Hepatocyte (in vitro differentiated cells): ENCODE data around the gene TEAD1.

Source experiments
- EZH2 ChIP-seq: fragments of 200-600 bp; sonication (generic); IDR thresholded peaks from 2 replicates; pipeline ENCODE4 v1.6.1; 2016; ENCODE audit warnings: antibody characterized with exemption, mild to moderate bottlenecking, borderline replicate concordance
- EZH2phosphoT487 ChIP-seq: fragments of 200-600 bp; sonication (generic); IDR thresholded peaks from one replicate; pipeline ENCODE4 v1.6.1; 2018; ENCODE audit warnings: antibody characterized with exemption, mild to moderate bottlenecking, low read depth, moderate library complexity; ENCODE audit not compliant: unreplicated experiment, severe bottlenecking
- TF ChIP-seq, protein P1 (sequence below): fragments of 200-600 bp; sonication (generic); IDR thresholded peaks from 2 replicates; pipeline ENCODE4 v1.5.1; 2016; ENCODE audit warnings: antibody characterized with exemption, mild to moderate bottlenecking; ENCODE audit not compliant: poor library complexity

DNA sequence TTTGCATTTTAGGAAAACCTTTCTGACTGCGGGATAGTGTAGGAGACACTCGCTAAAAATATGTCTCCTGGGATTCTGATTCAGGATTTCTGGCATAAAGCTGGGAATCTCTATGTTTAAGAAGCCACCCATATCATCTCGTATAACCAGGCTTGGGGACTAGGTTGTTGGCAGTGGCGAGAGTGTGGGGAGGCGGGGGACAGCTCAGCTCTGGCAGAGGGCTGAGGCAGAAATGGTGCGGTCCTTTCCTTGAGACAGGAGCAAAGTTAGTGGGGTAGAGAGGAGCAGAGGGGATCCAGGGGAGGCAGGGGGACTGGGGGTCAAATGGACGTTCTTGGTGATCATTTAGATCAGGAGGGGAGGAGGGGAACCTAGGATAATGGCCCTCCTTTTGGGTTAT, 74.3 kb downstream of the TEAD1 start:
- TF ChIP-seq, protein P1, sequence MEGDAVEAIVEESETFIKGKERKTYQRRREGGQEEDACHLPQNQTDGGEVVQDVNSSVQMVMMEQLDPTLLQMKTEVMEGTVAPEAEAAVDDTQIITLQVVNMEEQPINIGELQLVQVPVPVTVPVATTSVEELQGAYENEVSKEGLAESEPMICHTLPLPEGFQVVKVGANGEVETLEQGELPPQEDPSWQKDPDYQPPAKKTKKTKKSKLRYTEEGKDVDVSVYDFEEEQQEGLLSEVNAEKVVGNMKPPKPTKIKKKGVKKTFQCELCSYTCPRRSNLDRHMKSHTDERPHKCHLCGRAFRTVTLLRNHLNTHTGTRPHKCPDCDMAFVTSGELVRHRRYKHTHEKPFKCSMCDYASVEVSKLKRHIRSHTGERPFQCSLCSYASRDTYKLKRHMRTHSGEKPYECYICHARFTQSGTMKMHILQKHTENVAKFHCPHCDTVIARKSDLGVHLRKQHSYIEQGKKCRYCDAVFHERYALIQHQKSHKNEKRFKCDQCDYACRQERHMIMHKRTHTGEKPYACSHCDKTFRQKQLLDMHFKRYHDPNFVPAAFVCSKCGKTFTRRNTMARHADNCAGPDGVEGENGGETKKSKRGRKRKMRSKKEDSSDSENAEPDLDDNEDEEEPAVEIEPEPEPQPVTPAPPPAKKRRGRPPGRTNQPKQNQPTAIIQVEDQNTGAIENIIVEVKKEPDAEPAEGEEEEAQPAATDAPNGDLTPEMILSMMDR, result no peak
- TF ChIP-seq EZH2 (no peak), EZH2phosphoT487 (no peak)
